IPS DF 6.9 (cell line): Measurements from ENCODE around the gene CSTB.

Experiments
- DNase-seq: peaks from one replicate; pipeline ENCODE4 v3.0.0-alpha.2; 2013; ENCODE audit warnings: low read depth, low spot score
- H3K27ac ChIP-seq: one replicate; pipeline ENCODE4 v1.5.1; 2013; ENCODE audit warnings: low read length, control low read depth
- H3K27me3 ChIP-seq: 2 replicates; pipeline ENCODE4 v1.6.1; 2013; ENCODE audit warnings: mild to moderate bottlenecking, low read length; ENCODE audit not compliant: control insufficient read depth, insufficient read depth
- H3K36me3 ChIP-seq: 2 replicates; pipeline ENCODE4 v1.6.1; 2013; ENCODE audit warnings: low read length; ENCODE audit not compliant: control insufficient read depth, insufficient read depth
- H3K4me1 ChIP-seq: 2 replicates; pipeline ENCODE4 v1.6.1; 2013; ENCODE audit warnings: low read length; ENCODE audit not compliant: control insufficient read depth, insufficient read depth
- H3K4me3 ChIP-seq: 2 replicates; pipeline ENCODE4 v1.5.1; 2013; ENCODE audit warnings: mild to moderate bottlenecking, low read length
- H3K9me3 ChIP-seq: 2 replicates; pipeline ENCODE4 v1.6.1; 2013; ENCODE audit warnings: low read length, inconsistent platforms; ENCODE audit not compliant: control insufficient read depth, insufficient read depth
- WGBS: extraction: QIAGEN DNeasy Blood & Tissue Kit; methylation state at CpG from one replicate; pipeline ENCODE4 v1.1.7; 2013; ENCODE audit warnings: mixed read lengths, missing lambda C conversion rate; ENCODE audit not compliant: insufficient read length, insufficient coverage; 5-methylcytosine and 5-hydroxymethylcytosine counted together

CSTB gene

DNA sequence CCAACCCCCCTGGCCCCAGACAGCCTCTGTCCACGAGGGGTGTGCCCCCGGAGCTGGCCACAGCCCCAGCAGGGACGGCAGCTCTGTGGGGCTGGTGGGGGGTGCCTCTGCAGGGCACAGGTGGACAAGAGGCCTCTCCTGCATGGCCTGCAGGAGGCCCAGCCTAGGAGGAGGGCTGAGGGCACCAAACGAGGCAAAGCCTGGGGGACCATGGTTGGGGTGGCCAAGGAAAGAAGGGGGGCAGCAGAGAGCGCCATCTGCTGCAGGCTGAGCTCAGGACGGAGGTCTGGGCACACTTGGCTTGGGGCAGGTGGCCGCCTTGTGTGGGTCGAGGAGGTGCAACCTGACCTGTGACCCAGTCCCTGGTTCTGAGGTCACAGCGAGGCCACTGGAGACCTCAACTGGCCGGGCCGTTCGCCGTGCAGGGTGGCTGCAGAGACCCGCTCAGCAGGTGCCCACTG, 40.5 kb upstream of the CSTB start:
- H3K27ac ChIP-seq = no peak overlapping the region
- DNase-seq = no peak
- no CpG with 5 or more reads among the region's 14 CpGs for WGBS

DNA sequence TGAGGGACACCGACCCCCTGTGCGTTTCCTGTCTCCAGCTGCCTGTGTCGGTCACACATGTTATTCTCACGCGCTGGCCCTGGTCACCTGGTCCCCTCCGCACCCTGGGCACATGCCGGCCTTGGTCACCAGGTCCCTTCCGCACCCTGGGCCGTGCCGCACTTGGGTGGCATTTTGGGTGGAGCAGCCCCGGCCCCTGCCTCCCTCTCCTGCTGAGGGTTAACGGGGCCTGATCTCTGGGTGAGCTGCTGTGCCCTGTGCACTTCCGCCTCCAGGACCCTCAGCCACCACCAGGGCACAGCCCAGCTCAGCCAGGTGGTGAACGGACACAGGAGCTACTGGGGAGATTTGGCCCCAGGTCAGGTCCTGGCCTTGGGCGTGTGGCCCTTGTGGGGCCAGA, 39.9 kb upstream of the CSTB start:
- H3K36me3 ChIP-seq = peaks cover 3% of the 10 kb centered on the region; the same call in 1 of the 2 replicates
- no CpG with 5 or more reads among the region's 15 CpGs for WGBS

More for the DNA sequence above, 40.5 kb upstream of the CSTB start:
- no peak overlapping the region for H3K4me3 ChIP-seq
- H3K9me3 ChIP-seq = no peaks in the 10 kb centered on the region
- H3K4me1 ChIP-seq = peaks cover 5% of the 10 kb centered on the region
- peaks cover 3% of the 10 kb centered on the region; the same call in 1 of the 2 replicates for H3K36me3 ChIP-seq
- H3K27me3 ChIP-seq = no peaks in the 10 kb centered on the region

DNA sequence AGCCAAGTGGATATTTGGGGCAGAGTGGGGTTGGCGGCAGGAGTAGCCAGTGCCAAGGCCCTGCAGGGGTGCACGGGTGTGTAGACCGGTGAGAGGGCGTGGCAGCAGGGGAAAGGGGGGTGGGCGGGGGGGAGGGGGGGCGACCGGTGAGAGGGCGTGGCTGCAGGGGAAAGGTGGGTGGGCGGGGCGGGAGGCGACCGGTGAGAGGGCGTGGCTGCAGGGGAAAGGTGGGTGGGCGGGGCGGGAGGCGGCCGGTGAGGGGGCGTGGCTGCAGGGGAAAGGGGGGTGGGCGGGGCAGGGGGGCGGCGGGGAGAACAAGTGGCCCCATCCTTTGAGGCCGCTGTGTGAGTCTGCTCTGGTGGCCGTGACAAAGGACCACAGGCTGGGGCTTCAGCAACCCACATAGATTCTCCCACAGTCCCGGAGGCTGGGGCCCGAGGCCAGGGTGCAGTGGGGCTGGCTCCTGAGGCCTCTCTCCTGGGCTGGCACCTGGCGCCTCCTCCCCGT, 39.1 kb upstream of the CSTB start:
- Histone ChIP-seq H3K4me3 (no peak overlapping the region), H3K27ac (no peak overlapping the region), H3K27me3 (no peaks in the 10 kb centered on the region), H3K4me1 (peaks cover 5% of the 10 kb centered on the region), H3K9me3 (no peaks in the 10 kb centered on the region), H3K36me3 (peaks cover 3% of the 10 kb centered on the region; the same call in 1 of the 2 replicates)
- no CpG with 5 or more reads among the region's 27 CpGs for WGBS
- no peak for DNase-seq

More for the DNA sequence above, 39.9 kb upstream of the CSTB start:
- Histone ChIP-seq H3K27me3 (no peaks in the 10 kb centered on the region), H3K4me1 (peaks cover 5% of the 10 kb centered on the region), H3K27ac (no peak overlapping the region), H3K9me3 (no peaks in the 10 kb centered on the region), H3K4me3 (no peak overlapping the region)
- DNase-seq = no peak

DNA sequence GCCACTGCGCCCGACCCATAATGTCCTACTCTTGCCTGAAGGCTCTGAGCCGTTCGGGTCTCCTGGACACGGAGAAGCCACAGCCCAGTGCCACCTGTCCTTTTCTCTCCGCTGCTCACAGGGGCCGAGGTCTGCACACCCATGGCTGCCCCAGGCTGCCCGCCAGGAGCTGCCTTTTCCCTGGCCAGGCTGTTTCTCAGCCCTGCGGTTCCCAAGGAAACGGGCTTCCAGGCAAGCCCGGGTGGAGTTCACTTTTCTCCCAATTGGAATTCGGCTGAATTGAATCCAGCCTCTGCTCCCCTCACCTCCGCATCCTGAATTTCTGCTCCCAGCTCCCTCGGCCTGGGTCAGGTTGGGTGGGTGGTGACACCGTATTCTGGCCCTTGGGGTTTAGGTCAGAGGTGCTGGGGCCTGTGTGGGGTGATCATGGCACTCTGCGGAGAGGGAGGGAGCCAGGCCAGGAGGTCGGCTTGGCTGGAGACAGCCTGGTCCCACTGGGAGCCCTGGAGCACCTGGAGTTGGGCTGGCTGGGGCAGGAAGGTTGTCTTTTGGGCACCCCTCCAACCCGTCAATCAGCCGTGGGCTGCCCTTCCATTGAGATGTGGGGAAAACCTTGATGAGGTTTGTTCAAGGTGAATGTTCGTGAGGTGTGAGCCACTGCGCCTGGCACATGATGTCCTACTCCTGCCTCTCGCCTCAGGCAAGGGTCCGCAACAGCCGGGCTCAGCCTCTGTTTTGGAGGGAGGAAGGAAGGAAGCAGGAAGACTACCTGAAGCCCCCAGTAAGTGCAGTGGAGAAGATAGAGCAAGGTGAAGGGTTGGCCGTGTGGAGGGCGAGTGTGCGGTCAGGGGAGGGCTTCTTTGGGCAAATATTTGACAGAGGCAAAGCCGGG, 38.4 kb upstream of the CSTB start:
- peaks cover 3% of the 10 kb centered on the region; the same call in 1 of the 2 replicates for H3K36me3 ChIP-seq
- no peak for DNase-seq
- H3K4me3 ChIP-seq = no peak overlapping the region
- H3K27me3 ChIP-seq = no peaks in the 10 kb centered on the region
- H3K4me1 ChIP-seq = peaks cover 5% of the 10 kb centered on the region
- WGBS = no CpG with 5 or more reads among the region's 28 CpGs
- no peaks in the 10 kb centered on the region for H3K9me3 ChIP-seq
- H3K27ac ChIP-seq = no peak overlapping the region

DNA sequence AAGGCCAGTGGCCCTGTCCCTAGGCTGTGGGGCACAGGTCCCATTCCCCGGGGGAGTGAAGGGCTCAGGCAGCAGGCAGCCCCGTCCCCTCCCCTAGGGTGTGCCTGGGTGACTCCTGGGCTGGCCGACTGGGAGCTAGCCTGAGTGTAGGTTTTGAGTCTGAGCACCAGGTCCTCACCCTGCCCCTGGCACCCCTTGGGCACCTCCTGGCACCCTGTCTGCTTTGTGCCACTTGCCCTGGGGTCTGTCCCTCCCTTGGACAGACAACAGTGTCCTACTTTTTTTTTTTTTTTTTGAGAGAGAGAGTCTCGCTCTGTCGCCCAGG, 37.5 kb upstream of the CSTB start:
- no peak for DNase-seq
- Histone ChIP-seq H3K27ac (no peak overlapping the region), H3K4me1 (peaks cover 5% of the 10 kb centered on the region), H3K36me3 (peaks cover 3% of the 10 kb centered on the region; the same call in 1 of the 2 replicates), H3K9me3 (no peaks in the 10 kb centered on the region), H3K4me3 (no peak overlapping the region), H3K27me3 (no peaks in the 10 kb centered on the region)
- no CpG with 5 or more reads among the region's 5 CpGs for WGBS

DNA sequence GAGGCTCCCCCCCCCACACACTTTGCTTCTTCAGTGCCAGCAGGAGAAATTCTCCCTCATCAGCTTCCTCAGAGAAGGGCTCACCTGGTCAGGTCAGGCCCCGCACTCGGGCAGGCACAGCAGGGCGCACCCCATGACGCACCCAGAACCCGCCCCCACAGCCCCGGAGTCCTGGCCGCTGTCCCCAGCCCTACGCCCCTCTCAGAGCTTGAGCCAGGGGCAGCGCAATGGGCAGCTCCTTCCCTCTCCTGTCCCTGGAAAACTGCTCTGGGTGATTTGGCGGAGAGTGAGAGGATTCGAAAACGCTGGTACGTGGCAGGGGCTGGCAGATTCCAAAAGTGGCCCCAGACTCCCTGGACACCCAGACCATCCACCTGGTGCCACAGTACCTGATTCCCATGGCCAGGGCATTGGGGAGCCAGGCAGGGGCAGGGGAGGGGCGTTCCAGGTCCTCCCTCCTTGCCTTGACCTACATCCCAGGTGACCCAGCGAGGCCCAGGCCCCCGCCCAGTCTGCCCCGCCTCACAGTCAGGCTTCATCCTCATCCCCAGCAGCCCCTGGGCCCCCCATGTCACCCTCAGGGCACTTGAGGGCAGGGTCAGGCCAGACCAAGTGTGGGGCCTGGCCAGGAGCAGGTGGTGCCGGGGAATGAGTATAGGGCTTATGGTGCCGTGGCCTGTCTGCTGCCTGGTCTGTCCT, 37.0 kb upstream of the CSTB start:
- H3K27ac ChIP-seq = no peak overlapping the region

DNA sequence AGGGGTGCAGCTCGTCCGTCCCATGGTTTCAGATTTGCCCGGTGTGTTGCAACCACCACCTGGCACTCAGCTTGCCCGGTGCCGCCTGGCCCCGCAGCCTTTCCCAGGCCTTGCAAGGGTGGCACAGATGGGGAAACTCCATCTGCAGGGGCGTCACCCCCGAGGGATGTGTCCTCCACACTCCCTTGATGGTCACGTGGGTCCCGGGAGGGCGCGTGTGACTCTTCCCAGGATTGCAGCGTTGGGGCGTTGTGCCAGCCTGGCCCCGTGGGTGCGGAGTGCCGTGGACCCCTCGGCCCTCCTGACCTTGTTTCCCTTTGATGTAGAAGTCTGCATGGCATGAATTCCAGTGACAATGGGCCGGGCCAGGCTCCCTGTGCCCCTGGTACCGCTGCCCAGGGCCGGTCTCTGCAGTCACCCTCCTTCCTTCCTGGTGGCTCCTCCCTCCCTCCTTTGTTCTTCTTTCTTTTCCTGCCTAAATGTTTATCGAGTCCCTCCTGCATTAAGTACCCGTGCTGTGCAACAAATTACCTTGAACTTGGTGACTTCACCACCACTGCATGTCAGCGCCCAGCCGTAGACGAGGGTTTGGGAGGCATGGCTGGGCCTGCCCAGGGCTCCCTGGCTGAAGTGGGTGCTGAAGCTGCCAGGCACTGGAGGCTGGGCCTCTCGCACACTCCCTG, 36.2 kb upstream of the CSTB start:
- peaks cover 5% of the 10 kb centered on the region for H3K4me1 ChIP-seq
- H3K4me3 ChIP-seq = no peak overlapping the region
- H3K36me3 ChIP-seq = peaks cover 3% of the 10 kb centered on the region; the same call in 1 of the 2 replicates
- no peaks in the 10 kb centered on the region for H3K27me3 ChIP-seq
- DNase-seq = no peak
- no peaks in the 10 kb centered on the region for H3K9me3 ChIP-seq
- WGBS = no CpG with 5 or more reads among the region's 27 CpGs
- H3K27ac ChIP-seq = no peak overlapping the region

More for the DNA sequence above, 37.0 kb upstream of the CSTB start:
- no peaks in the 10 kb centered on the region for H3K27me3 ChIP-seq
- H3K4me3 ChIP-seq = no peak overlapping the region
- peaks cover 5% of the 10 kb centered on the region for H3K4me1 ChIP-seq
- DNase-seq = no peak
- peaks cover 3% of the 10 kb centered on the region; the same call in 1 of the 2 replicates for H3K36me3 ChIP-seq
- H3K9me3 ChIP-seq = no peaks in the 10 kb centered on the region
- WGBS = no CpG with 5 or more reads among the region's 19 CpGs

DNA sequence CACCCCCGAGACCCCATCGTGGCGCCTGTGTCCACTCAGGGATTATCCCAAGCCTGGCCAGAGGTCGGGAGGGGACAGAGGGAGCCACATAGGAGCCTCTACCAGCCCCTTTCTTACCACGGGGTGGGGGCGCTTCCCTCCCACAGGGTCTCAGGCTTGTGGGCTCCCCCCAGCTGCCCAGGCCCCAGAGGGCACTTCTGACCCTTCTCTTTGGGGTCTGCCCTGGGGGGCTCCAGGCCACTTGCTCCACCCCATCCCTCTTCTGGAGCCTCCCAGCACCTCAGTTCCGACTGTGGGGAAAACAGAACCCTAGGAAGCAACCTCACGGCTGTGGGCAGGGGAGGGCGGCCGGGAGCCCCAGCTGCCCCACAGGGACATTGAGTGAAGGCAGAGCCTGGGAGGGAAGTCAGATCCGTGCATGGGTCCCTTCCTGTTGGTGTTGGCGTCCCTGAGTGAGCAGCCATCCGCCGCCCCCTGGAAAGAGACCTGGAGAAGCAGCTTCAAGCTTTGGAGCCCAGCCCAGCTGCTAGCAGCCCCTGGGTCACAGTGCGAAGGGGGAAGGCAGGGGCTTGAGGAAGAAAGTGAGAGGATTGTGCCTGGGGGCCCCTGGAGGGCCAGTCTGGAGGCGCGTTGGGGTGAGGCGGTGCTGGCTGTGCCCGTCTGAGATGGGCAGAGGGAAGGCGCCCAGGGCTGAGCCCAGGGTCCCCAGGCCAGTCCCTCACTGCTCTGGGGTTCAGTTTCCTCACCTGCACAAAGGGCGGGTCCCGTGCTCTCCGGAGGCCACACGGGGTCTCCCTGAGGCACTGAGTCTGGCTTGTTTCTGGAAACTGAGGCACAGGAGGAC, 35.4 kb upstream of the CSTB start:
- no peaks in the 10 kb centered on the region for H3K27me3 ChIP-seq
- no CpG with 5 or more reads among the region's 24 CpGs for WGBS
- no peak for DNase-seq

DNA sequence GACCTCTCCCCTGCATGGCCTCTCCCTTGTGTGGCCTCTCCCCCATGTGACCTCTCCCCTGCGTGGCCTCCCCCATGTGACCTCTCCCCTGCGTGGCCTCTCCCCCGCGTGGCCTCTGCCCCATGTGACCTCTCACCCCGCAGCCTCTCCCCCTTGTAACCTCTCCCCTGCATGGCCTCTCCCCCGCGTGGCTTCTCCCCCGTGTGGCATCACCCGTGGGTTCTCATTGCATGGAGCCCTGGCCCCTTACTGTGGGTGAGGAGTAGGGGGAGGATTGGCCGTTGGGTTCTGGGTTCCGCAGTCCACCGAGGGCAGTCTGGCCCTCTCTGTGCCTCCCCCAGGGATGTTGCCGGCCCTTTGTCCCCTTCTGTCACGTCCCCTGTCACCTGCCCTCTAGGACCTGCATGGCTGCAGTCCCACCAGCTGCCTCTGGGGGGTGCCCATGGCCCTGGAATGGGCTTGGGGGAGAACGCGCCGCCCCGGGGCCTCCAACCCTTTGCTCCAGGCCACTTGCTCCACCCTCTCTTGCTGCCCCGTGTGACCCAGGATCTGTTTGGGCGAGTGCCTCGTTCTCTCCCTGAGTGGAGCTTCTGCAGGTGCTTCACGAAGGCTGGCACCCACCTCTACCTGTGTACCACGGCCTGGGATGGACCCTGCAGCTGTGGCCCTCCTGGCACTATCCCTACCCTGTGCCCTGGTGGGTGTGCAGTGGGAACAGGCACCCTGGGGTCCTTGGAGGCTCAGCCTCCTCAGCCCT, 34.6 kb upstream of the CSTB start:
- Histone ChIP-seq H3K4me1 (peaks cover 5% of the 10 kb centered on the region), H3K27me3 (no peaks in the 10 kb centered on the region), H3K36me3 (no peaks in the 10 kb centered on the region), H3K27ac (no peak overlapping the region), H3K4me3 (no peak overlapping the region), H3K9me3 (no peaks in the 10 kb centered on the region)
- WGBS = no CpG with 5 or more reads among the region's 23 CpGs
- peak; percentile 68 for DNase-seq

More for the DNA sequence above, 35.4 kb upstream of the CSTB start:
- no peaks in the 10 kb centered on the region for H3K9me3 ChIP-seq
- no peak overlapping the region for H3K4me3 ChIP-seq
- no peaks in the 10 kb centered on the region for H3K36me3 ChIP-seq
- no peak overlapping the region for H3K27ac ChIP-seq
- H3K4me1 ChIP-seq = peaks cover 5% of the 10 kb centered on the region
